ENCODE data around the gene CLIP3. TPM values are rescaled to one million over a fixed set of nuclear protein-coding genes. Genes with fewer than 3 reads are reported as not detected.
A peak's percentile ranks its signal among the peaks of the same experiment; 100 is the strongest.

The CLIP3 gene
- total and polyA plus RNA-seq, 2 of the 13 experiments (the other 11 are each of a cell fraction or from before 2014, with no cell fraction given) = 0.15 to 1.2 TPM

GRCh38 chr19:35993923-35994598 lies 38.6 kb downstream of the CLIP3 start (continued):
- TF ChIP-seq STAG1 (CRISPR knock-in tag; IDR thresholded peaks at IDR 0.05) = peak; percentile 11; the same call in 1 of the 2 replicates
- 0 out of 2 replicates have a peak, but pooled peaks have one; percentile 6 for TF ChIP-seq ZNF598 (CRISPR knock-in tag; IDR thresholded peaks at IDR 0.05; ENCODE audit: borderline replicate concordance)
- no peak for TF ChIP-seq KAT2B (IDR thresholded peaks at IDR 0.05; ENCODE audit: borderline replicate concordance, low read depth, low read length)

DNA sequence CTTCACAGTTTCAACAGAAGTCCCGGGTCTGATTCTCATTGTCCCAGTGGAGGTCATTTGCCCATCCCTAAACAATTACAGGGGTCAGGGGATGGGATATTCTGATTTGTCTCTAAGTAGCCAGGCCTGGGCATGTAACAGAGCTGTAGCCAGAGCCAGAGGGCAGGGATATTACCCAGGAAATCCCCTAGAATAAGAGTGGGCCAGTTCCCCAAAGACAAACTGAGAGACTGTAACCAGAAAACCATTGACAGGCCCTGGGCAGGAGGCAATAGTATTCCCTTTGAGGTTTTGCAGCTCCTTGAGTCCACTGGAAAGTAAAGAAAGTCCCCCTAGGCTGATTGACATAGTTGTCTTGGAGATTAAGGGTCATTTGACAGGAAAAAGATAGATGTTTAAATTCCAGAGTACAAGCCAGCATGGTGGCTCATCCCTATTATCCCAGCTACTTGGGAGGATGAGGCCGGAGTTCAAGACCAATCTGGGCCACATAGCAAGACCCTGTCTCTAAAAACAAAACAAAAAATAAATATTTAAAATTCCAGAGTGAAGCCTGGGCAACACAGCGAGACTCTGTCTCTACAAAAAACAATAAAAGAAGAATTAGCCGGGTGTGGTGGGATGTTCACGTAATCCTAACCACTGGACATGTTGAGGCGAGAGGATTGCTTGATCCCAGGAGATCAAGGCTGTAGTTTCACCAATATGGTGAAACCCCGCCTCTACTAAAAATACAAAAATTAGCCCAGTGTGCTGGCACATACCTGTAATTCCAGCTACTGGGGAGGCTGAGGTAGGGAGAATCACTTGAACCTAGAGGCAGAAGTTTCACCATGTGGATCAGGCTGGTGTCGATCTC lies 39.5 kb downstream of the CLIP3 start:
- WGBS (ENCODE audit: low lambda C conversion rate) = 80% methylated on average over 7 of the region's 8 CpGs
- H3K9ac ChIP-seq (ENCODE audit: insufficient read depth, low read depth, low read length) = no peak overlapping the region
- ChIA-PET POLR2A (interaction anchor here (4.2 kb wide), 1 partner anchor 61 kb away, joined by 14 read pairs; the partner anchor contains the start of genes THAP8 and WDR62), CTCF (ENCODE audit: low intra/inter-chr PET ratio, low total read pairs) (no interaction called here)
- H4K20me1 ChIP-seq (ENCODE audit: insufficient read depth, low read length) = peaks cover 5% of the 10 kb centered on the region
- H3K27me3 ChIP-seq (ENCODE audit: control insufficient read depth in 1 of 2, insufficient read depth in 2 of 2, low read length in 2 of 2) = no peaks in the 10 kb centered on the region
- H3K27ac ChIP-seq (ENCODE audit: extremely low read length, insufficient read depth, low read length) = no peak overlapping the region
- no TSS peak for BruUV-seq (replicated peaks)
- ATAC-seq (no peak), DNase-seq (ENCODE audit: low spot score) (no peak), FAIRE-seq (no peak)
- TF ChIP-seq ZNF121 (CRISPR knock-in tag; IDR thresholded peaks at IDR 0.05) (0 out of 2 replicates have a peak, but pooled peaks have one; percentile 30), ZNF749 (CRISPR knock-in tag; IDR thresholded peaks at IDR 0.05; ENCODE audit: borderline replicate concordance) (no peak)
- peaks cover 4 to 6% of the 10 kb centered on the region in 2 experiments; a peak in 2 of 5 replicates for H3K36me3 ChIP-seq (replicated peaks in 1 of 2; ENCODE audit: control insufficient read depth in 1 of 2, insufficient read depth in 2 of 2, low read length in 2 of 2)
- peaks cover 42% of the 10 kb centered on the region for H3K4me1 ChIP-seq (ENCODE audit: insufficient read depth, low read length)
- H2AFZ ChIP-seq (ENCODE audit: low read length) = no peak overlapping the region
- no peak overlapping the region for H3K4me3 ChIP-seq (replicated peaks in 1 of 3; ENCODE audit: insufficient read depth in 1 of 3, low read depth in 2 of 3, low read length in 3 of 3)
- H3K79me2 ChIP-seq (ENCODE audit: insufficient read depth, low read length) = peaks cover 24% of the 10 kb centered on the region
- in situ Hi-C loops (cut with HindIII; ENCODE audit: extremely low pct_ligation_motif_present, low pct_unique_long_range_greater_than_20kb) = no loop called here
- no peaks in the 10 kb centered on the region for H3K9me3 ChIP-seq (ENCODE audit: low read length)
- no peak overlapping the region for H3K4me2 ChIP-seq (ENCODE audit: low read depth, low read length)
- intact Hi-C loops (cut with micrococcal nuclease; ENCODE audit: unreplicated experiment) = no loop called here

Measured in HepG2 (cell line).